ENCODE data around the gene GYS2.
A peak's percentile ranks its signal among the peaks of the same experiment; 100 is the strongest.

Gene GYS2

DNA sequence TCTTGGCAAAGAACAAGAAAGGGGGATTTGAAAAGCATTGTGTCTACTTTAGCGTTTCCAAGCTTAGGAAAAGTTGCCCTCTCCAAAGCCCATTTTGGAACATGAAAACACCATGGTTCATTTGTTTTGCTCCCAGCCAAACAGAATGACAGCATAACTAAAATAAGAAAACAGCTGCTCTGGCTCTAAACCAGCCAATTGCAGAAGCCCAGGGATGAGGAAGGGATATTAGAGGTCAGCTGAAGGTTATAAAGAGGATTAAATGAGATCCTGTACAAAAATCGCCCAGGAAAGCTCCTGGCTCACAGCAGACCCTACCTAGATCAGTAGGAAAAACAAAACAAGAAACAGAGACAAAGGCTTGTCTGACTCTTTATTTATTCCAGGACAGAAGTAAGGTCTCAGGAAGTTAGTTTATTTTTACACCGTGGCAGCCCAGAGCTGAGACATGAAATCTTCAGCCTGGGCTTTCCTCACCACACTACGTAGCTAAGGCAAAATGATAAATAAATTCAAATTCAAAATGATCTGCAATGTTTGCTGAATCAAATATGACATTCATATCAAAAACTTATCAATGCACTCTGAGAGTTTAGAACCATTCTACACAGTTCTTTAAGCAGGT, 52.7 kb downstream of the GYS2 start:
- no peak for DNase-seq

DNA sequence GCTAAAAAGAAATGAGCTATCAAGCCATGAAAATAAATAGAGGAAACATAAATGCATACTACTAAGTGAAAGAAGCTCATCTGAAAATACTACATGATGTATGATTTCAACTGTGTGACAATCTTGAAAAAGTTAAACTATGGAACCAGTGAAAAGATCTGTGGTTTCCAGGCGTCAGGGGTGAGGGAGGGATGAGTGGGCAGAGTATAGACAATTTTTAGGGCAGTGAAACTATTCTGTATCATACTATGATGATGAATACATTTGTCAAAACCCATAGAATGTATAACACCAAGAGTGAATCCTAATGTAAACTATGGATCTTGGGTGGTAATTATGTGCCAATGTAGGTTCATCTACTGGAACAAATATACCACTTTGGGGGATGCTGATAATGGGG, 57.2 kb downstream of the GYS2 start:
- DNase-seq: no peak

GRCh38 chr12:21546716-21547115, 57.9 kb downstream of the GYS2 start:
- no peak for DNase-seq

- DNase-seq: no peak
Measured at GRCh38 chr12:21545557-21545956, 59.1 kb downstream of the GYS2 start.

- DNase-seq: no peak
Measured at GRCh38 chr12:21543151-21543550, 61.5 kb downstream of the GYS2 start.

DNA sequence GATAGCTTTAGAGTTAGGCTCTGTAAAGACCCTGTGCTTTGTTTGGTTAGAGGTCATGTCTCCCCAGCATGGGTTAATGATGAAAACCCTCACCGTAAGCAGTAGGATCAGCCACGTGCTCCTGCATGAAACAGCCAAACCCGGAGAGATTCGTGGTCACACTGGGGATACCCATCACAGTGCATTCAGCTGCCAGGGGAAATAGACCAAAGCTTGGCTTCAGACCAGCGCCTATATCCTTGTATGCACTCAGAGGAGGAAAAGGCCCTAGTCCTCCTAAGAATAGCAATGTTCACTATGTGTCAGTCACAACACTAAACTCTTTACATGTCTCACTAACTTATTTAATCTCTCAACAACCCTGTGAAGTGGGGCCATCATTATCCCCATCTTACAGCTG, 62.2 kb downstream of the GYS2 start:
- DNase-seq: no peak

DNA sequence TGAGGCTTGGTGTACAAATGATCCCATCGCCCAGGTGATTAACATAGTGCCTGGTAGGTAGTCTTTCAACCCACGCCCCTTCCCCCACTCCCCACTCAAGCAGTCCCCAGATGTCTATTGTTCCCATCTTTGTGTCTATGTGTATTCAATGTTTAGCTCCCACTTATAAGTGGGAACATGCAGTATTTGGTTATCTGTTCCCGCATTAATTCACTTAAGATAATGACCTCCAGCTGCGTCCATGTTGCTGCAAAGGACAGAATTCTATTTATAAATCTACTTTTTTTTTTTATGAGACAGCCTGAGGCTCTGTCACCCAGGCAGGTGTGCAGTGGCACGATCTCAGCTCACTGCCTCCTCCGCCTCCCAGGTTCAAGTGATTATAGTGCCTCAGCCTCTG, 62.9 kb downstream of the GYS2 start:
- DNase-seq: no peak

- no peak for DNase-seq
Measured at GRCh38 chr12:21539797-21540196, 64.8 kb downstream of the GYS2 start.

DNA sequence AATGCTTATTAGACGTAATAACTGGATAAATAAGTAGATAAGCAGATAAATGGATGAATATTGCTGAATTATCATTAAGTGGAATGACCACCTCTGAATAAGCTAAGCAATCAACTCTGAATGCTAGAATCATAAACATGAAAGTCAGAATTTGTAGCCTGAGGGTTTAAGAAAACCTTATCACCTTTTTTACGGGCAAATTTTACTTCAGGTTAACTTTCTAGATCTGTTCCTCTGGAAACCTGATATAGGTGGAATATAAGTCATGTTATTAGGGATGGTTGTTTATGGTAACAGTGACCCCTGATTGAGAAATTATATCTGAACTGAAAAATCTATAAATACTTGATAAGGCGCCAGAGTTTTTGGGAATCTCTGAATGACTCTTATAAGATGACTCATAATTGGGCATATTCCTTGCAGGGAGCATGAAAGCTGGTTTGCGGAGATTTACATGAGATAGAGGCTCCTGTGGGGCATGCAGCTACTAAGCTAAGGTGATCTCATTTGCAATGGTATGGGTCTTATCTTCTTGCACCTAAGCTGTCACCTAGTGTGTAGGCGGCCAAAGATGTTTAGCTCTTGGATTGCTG, 66.5 kb downstream of the GYS2 start:
- no peak for DNase-seq

DNA sequence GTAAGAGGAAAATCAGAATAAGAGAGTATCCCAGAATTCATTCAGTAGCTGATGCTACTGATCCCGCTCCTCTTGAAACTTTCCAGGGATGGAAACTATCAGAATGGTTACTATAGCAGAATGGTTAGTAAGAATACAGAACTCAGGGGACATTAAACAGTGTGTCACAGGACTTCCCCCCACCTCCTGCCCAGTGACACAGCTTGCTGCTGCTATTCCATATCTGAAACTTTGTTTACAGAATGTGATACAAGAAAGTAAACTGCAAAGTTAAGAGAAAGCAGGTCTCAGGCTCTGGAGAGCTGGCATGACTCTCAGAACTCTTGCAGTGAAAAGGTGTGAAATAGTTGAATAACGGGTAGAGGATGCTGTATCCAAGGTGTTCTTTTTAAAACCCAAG, 75.2 kb downstream of the GYS2 start:
- DNase-seq: no peak

GRCh38 chr12:21528953-21529352, 75.7 kb downstream of the GYS2 start:
- no peak for DNase-seq

GRCh38 chr12:21527451-21528180, 77.0 kb downstream of the GYS2 start:
- DNase-seq: peak; percentile 72

GRCh38 chr12:21526721-21527345, 77.8 kb downstream of the GYS2 start:
- DNase-seq: no peak

GRCh38 chr12:21526053-21526452, 78.6 kb downstream of the GYS2 start, which contains the start of gene SPX:
Gene SPX, plus strand, starts transcription at chr12:21526296. Its CDS starts 177 bp downstream, at chr12:21526473.
- peak; percentile 63 for DNase-seq

- DNase-seq: no peak
Measured at GRCh38 chr12:21523148-21523547, 81.5 kb downstream of the GYS2 start.

DNA sequence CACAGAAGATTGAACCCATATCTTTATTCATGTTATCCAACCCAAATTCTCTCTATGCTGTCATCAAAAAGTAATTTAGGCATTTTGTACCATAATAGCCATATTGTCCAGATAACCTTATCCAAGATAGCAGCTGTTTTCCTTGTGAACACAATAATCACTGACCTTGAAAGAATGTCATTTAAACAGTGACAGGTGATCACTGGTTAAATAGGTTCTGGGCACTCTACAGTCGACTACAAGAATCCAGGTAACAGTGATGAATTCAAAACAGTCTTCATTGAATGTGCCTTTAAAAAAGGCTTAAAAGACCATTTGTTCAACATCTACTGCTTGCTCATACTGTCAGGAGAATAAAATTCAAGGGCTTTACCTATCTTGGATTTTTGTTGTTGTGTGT, 83.1 kb downstream of the GYS2 start:
- no peak for DNase-seq

DNA sequence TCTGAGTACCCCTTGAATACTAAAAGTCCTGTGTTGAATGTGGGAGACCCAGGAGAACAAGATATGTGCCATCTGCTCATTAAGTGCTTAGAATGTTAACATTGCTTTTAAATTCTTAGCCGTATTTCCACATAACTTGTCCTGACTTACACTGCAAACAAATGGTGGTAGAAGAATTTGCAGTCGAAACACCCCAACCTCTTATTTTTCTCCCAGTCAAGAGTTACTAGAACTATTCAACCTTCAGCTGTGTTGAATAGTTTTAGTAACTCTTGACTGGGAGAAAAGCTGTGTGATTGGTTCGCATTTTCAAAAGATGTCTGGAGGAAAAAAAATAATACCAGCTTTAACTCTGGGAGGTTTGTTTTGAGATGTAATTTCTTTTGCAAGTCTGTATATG, 86.2 kb downstream of the GYS2 start:
- DNase-seq: no peak

GRCh38 chr12:21516281-21516680, 88.4 kb downstream of the GYS2 start:
- no peak for DNase-seq

DNA sequence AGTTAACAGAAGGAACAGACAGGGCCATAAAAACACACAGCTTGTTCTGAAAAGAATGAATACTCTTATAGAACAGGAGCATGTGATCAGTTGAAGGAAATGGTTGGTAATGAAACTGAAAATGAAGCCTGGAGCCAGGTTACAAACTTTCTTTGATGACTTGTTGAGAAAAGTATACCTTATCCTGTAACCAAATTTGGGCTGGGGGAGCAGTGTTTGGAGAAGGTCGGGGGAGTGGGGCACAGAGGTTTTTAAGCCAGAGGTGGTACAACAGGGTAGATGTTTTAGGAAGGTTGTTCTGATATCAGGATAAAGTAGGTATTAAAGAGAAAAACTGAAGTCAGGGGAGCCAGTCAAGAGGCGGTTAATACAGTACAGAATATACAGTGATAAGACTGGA, 94.9 kb downstream of the GYS2 start:
- no peak for DNase-seq

GRCh38 chr12:21507849-21508248, 96.8 kb downstream of the GYS2 start:
- no peak for DNase-seq

DNA sequence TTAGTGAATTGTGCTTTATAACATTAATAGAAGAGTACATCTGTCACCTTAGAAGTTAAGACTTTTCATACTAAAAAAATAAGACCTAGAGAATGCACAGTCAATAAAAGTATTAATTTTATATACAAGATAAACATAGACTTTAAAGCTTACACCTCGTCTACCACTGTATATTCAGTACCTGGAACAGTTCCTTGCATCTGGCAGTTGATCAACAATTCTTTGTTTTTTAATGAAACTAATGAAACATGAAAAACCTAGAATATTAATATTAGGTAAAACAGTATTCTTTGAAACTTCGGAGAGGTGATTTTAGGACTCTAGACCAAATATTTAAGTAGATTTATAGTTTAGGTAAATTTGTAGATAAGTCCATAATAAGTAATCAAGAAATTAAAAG, 98.8 kb downstream of the GYS2 start:
- no peak for DNase-seq

- DNase-seq: no peak
Measured at GRCh38 chr12:21502872-21503271, 101.8 kb downstream of the GYS2 start.

GRCh38 chr12:21502164-21502496, 102.5 kb downstream of the GYS2 start:
- DNase-seq: no peak

Measured in NCI-H226 (cell line).